Ectodermal cell (in vitro differentiated cells): ENCODE results near the gene TNS1.

Experiments
- H3K27ac ChIP-seq: 2 replicates; pipeline ENCODE4 v1.7.0; 2013; ENCODE audit warnings: mild to moderate bottlenecking, low read depth, low read length; ENCODE audit not compliant: insufficient read depth, poor library complexity, severe bottlenecking
- H3K27me3 ChIP-seq: 2 replicates; pipeline ENCODE4 v1.7.0; 2013; ENCODE audit warnings: mild to moderate bottlenecking, low read length; ENCODE audit not compliant: insufficient read depth, control insufficient read depth, poor library complexity, severe bottlenecking
- H3K36me3 ChIP-seq: one replicate; pipeline ENCODE4 v1.7.0; 2013; ENCODE audit warnings: low read length; ENCODE audit not compliant: control insufficient read depth, insufficient read depth
- H3K4me1 ChIP-seq: one replicate; pipeline ENCODE4 v1.7.0; 2013; ENCODE audit warnings: low read length; ENCODE audit not compliant: control insufficient read depth, insufficient read depth
- H3K4me3 ChIP-seq: 2 replicates; pipeline ENCODE4 v1.7.0; 2013; ENCODE audit warnings: low read depth, low read length, control low read depth; ENCODE audit not compliant: insufficient read depth
- H3K9me3 ChIP-seq: 2 replicates; pipeline ENCODE4 v1.7.0; 2013; ENCODE audit warnings: mild to moderate bottlenecking, low read length, moderate library complexity; ENCODE audit not compliant: control insufficient read depth
- WGBS, 2 experiments: methylation state at CpG; one replicate each; pipeline ENCODE4 v1.1.7; 2013; ENCODE audit warnings: missing lambda C conversion rate in 2 of 2; 5-methylcytosine and 5-hydroxymethylcytosine counted together

Gene TNS1

GRCh38 chr2:218008060-218009040, 5.6 kb upstream of the TNS1 start:
- Histone ChIP-seq H3K4me1 (peaks cover 29% of the 10 kb centered on the region), H3K27ac (no peak overlapping the region)

GRCh38 chr2:218006741-218007140, 3.9 kb upstream of the TNS1 start:
- WGBS, 2 experiments, result 93 to 94% methylated on average over 4 of the region's 4 CpGs
- Histone ChIP-seq H3K4me1 (peaks cover 42% of the 10 kb centered on the region), H3K9me3 (no peaks in the 10 kb centered on the region), H3K36me3 (no peaks in the 10 kb centered on the region), H3K4me3 (no peak overlapping the region), H3K27me3 (peaks cover 38% of the 10 kb centered on the region), H3K27ac (no peak overlapping the region)

More at GRCh38 chr2:218008060-218009040, 5.6 kb upstream of the TNS1 start:
- no peaks in the 10 kb centered on the region for H3K36me3 ChIP-seq
- 83 to 88% methylated on average over 12 of the region's 12 CpGs for WGBS, 2 experiments
- peaks cover 42% of the 10 kb centered on the region for H3K27me3 ChIP-seq
- no peaks in the 10 kb centered on the region for H3K9me3 ChIP-seq
- no peak overlapping the region for H3K4me3 ChIP-seq

GRCh38 chr2:218005486-218005885, 2.7 kb upstream of the TNS1 start:
- Histone ChIP-seq H3K4me3 (no peak overlapping the region), H3K27ac (no peak overlapping the region), H3K4me1 (peaks cover 35% of the 10 kb centered on the region), H3K36me3 (no peaks in the 10 kb centered on the region), H3K27me3 (peaks cover 26% of the 10 kb centered on the region), H3K9me3 (no peaks in the 10 kb centered on the region)
- WGBS, 2 experiments, result 90 to 92% methylated on average over 3 of the region's 3 CpGs

- no peaks in the 10 kb centered on the region for H3K9me3 ChIP-seq
Observed at GRCh38 chr2:218005028-218005427, 2.2 kb upstream of the TNS1 start.

GRCh38 chr2:218003981-218004419, 1.2 kb upstream of the TNS1 start:
- Histone ChIP-seq H3K4me3 (no peak overlapping the region), H3K36me3 (no peaks in the 10 kb centered on the region), H3K27ac (no peak overlapping the region), H3K27me3 (peaks cover 11% of the 10 kb centered on the region), H3K9me3 (no peaks in the 10 kb centered on the region), H3K4me1 (peaks cover 27% of the 10 kb centered on the region)
- 79 to 89% methylated on average over 6 of the region's 6 CpGs for WGBS, 2 experiments

More at GRCh38 chr2:218005028-218005427, 2.2 kb upstream of the TNS1 start:
- H3K36me3 ChIP-seq, result no peaks in the 10 kb centered on the region
- H3K4me1 ChIP-seq, result peaks cover 35% of the 10 kb centered on the region
- peaks cover 21% of the 10 kb centered on the region for H3K27me3 ChIP-seq
- H3K4me3 ChIP-seq, result no peak overlapping the region
- WGBS, 2 experiments, result 92 to 97% methylated on average over 4 of the region's 4 CpGs
- no peak overlapping the region for H3K27ac ChIP-seq

GRCh38 chr2:218003281-218003944, 618 bp upstream of the TNS1 start:
- Histone ChIP-seq H3K27ac (peak overlapping the region; percentile 16), H3K4me1 (peaks cover 25% of the 10 kb centered on the region), H3K9me3 (no peaks in the 10 kb centered on the region), H3K36me3 (no peaks in the 10 kb centered on the region), H3K4me3 (no peak overlapping the region), H3K27me3 (peaks cover 5% of the 10 kb centered on the region)
- 54 to 58% methylated on average over 11 of the region's 11 CpGs for WGBS, 2 experiments

GRCh38 chr2:218002143-218002844, 501 bp downstream of the TNS1 start:
- no peak overlapping the region for H3K4me3 ChIP-seq
- WGBS, 2 experiments, result 54 to 60% methylated on average over 12 of the region's 12 CpGs
- H3K27me3 ChIP-seq, result no peaks in the 10 kb centered on the region
- H3K4me1 ChIP-seq, result peaks cover 25% of the 10 kb centered on the region
- H3K36me3 ChIP-seq, result no peaks in the 10 kb centered on the region
- H3K27ac ChIP-seq, result no peak overlapping the region
- no peaks in the 10 kb centered on the region for H3K9me3 ChIP-seq

GRCh38 chr2:218001629-218002028, 1.2 kb downstream of the TNS1 start:
- Histone ChIP-seq H3K4me1 (peaks cover 25% of the 10 kb centered on the region), H3K9me3 (no peaks in the 10 kb centered on the region), H3K4me3 (no peak overlapping the region), H3K27ac (no peak overlapping the region), H3K27me3 (no peaks in the 10 kb centered on the region), H3K36me3 (no peaks in the 10 kb centered on the region)
- 46 to 56% methylated on average over 4 of the region's 4 CpGs for WGBS, 2 experiments

- Histone ChIP-seq H3K27ac (no peak overlapping the region), H3K4me3 (no peak overlapping the region), H3K27me3 (no peaks in the 10 kb centered on the region), H3K4me1 (peaks cover 33% of the 10 kb centered on the region), H3K36me3 (no peaks in the 10 kb centered on the region), H3K9me3 (no peaks in the 10 kb centered on the region)
Observed at GRCh38 chr2:218000136-218000535, 2.7 kb downstream of the TNS1 start.

GRCh38 chr2:217999595-217999959, 3.2 kb downstream of the TNS1 start:
- H3K27me3 ChIP-seq, result no peaks in the 10 kb centered on the region
- WGBS, 2 experiments, result 89 to 90% methylated on average over 4 of the region's 4 CpGs
- H3K27ac ChIP-seq, result no peak overlapping the region
- no peak overlapping the region for H3K4me3 ChIP-seq
- no peaks in the 10 kb centered on the region for H3K9me3 ChIP-seq
- H3K4me1 ChIP-seq, result peaks cover 39% of the 10 kb centered on the region
- H3K36me3 ChIP-seq, result no peaks in the 10 kb centered on the region
